Caki2 (cell line): Measurements from ENCODE around the gene AATF. TPM values are rescaled to one million over a fixed set of nuclear protein-coding genes. Genes with fewer than 3 reads are reported as not detected.

Experiments
- DNase-seq: peaks from one replicate; pipeline ENCODE4 v3.0.0-alpha.2; 2015; ENCODE audit warnings: low read depth
- in situ Hi-C: cut with HindIII; loops from 2 replicates; pipeline ENCODE4 v1.10.0; 2016; ENCODE audit warnings: low sequenced_read_pairs, low pct_unique_long_range_greater_than_20kb, mixed read lengths
- total RNA-seq: library from RNA; depleted of rRNA; stranded (reverse); fragments of >200 nt; shearing (Covaris generic); gene quantifications from 2 replicates; pipeline ENCODE4 v1.2.3, GENCODE V29; 2014; ENCODE audit warnings: low replicate concordance

AATF gene
- total RNA-seq, 1 experiment from 2014 or later = 49.9 TPM

DNA sequence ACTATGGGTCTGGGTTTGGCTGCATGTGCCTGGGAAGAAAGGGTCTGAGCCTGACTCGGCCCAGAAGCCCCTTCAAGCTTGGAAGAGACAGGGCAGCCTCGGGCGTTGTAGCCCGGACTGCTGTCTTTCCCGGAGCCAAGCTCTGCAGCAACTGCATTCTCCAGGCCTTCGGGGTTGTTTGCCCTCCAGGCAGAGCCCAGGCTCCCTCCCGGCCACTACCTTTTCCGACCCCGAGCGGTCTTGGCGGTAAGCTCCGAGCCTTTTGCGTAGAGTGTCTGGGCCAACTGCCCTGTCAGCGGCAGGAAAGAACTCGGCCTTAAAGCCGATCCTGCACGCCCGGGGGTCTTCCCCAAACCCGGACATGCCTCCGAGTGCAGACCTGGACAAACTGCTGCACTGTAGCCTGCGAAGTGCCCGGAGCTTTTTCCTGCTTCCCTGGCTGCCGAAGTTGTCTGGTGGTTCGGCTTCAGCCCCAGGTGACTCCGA is 10.1 kb upstream of the AATF start:
- no peak for DNase-seq
- in situ Hi-C loops = no loop called here

DNA sequence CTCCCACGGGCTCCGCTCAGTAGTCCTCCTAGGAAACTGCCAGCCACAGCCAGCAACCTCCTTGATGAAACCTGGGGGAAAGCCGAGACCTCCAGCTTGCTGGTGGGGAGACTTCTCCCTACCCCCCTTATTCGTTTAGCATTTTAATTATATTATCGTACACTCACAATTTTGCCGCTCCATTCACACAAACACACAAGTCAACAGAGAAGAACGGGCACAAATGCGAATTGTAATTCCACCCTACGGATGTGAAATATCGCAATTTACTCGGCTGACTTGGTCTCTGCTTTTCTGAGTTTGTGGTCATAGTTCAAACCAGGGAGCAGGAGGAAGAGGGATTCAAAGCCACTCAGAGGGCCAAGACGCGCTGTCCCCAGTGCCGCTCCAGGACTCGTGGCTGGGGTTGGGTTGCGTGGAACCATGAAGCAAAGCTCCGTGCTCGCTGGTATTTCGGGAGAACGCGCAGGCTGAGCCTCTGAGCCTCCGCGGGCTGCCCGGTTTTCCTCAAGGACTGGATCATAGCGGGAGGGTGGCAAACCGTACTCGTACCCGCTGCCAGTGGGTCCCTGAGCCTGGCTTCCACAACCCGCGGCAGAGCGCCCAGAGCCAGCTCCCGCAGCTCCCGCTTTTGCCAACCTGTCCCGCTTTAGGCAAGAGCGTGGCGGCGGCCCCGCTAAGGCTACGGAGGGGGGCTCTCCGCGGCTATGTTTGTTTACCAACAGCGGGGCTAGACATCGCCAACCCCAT is 9.5 kb upstream of the AATF start:
- in situ Hi-C loops = no loop called here
- no peak for DNase-seq

DNA sequence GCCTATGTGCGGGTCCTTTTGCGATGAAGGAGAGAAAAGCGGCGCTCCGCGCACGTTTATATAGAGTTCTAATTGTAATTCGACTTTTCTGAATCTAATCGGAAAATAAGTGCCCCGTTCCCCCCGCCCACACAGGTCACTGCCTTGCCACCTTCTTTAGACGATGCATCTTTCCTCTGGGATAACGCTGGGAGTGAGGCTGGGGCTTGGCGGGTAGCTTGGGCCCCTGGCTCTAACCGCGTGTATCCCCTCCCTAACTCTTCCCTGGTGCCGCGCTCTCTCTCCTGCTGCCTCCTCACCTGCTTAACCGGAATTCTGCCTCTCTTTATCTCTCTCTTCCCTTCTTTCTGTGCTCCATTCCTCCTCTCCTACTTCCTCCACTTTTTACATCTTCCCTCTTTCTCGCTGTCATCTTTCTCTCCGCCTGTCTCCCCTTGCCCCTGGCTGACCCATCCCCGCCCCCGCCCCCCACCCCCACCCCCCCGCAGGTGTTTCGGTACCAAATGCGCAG is 8.9 kb upstream of the AATF start:
- in situ Hi-C loops = no loop called here
- DNase-seq = no peak

DNA sequence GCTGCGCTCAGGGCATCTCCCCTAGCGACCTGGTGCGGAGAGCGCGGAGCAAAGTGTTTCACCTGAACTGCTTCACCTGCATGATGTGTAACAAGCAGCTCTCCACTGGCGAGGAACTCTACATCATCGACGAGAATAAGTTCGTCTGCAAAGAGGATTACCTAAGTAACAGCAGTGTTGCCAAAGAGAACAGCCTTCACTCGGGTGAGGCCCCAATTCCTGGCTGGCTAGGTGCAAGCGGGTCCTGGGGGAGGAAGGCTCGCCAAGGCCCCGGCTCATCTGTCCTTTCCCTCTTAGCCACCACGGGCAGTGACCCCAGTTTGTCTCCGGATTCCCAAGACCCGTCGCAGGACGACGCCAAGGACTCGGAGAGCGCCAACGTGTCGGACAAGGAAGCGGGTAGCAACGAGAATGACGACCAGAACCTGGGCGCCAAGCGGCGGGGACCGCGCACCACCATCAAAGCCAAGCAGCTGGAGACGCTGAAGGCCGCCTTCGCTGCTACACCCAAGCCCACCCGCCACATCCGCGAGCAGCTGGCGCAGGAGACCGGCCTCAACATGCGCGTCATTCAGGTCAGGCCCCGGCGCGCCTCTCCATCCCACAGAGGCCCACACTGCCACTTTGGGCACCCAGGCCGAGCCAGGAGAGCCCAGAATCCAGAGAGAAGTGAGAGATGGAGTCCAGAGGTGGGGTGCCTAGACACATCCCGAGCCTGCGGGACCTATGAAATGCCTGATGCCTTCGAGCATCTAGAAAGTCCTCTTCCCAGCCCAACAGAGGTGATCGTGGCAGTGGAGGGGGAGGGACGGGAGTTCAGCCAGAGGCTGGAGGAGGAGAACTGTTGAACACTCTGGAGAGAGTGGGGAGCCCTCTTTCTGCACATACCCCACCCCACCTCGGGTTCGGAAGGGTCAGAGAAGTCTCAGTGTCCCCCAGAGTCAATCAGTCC is 8.2 kb upstream of the AATF start:
- in situ Hi-C loops = no loop called here
- no peak for DNase-seq

DNA sequence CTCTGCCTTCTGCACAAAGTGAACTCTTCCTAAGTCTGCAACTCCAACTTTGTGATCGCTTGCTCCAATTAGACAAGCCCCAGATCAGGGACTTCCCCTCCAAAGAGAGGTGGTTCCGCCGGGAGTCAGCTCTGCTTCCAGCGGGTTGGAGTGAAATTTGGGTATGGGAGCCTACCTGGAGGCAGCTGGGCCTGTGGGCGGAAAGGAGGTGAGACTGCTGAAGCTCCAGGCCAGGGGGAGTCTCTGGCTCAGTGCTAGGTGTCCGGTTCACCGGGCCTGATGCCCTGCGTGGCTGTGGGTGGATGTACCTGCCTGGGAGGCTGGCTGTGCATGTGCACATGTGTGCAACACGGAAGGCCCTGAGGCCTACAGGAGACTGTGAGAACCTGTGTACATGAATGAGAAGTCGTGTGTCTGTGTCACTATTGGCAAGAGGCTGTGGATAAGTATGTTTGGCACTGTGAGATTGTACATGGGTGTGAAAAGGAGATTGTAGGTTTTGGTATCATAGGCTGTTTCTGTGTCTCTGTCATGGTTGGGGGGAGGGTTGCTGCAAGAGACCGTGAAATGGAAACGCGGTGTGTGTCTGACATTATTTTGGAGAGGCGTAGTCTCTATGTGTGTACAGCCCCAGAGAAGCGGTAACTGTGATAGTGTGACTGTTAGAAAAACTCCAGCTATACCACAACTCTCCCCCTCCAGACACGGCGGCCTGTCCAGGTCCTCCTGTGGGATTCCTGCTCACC is 7.3 kb upstream of the AATF start:
- DNase-seq = no peak
- in situ Hi-C loops = no loop called here

DNA sequence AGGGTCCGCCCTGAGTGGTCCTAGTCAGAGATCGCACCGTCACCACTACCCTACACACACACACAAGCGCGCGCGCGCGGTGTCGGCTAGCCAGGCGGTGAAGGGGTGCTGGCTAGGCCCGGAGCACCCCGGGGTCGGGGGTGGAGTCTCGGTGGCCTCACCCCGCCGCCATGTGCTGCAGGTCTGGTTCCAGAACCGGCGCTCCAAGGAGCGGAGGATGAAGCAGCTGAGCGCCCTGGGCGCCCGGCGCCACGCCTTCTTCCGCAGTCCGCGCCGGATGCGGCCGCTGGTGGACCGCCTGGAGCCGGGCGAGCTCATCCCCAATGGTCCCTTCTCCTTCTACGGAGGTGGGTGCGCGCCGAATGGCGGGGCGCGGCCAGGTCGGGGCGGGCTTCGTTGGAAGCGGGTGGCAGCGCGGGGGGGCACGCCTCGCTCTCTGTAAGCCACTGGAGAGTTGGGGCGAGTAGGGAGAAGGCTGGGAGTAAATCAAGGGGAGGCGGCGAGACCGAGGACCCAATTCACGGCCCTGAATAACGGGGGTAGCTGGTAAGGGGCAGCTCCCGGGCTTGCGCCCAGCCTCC is 6.6 kb upstream of the AATF start:
- in situ Hi-C loops = no loop called here
- DNase-seq = no peak

DNA sequence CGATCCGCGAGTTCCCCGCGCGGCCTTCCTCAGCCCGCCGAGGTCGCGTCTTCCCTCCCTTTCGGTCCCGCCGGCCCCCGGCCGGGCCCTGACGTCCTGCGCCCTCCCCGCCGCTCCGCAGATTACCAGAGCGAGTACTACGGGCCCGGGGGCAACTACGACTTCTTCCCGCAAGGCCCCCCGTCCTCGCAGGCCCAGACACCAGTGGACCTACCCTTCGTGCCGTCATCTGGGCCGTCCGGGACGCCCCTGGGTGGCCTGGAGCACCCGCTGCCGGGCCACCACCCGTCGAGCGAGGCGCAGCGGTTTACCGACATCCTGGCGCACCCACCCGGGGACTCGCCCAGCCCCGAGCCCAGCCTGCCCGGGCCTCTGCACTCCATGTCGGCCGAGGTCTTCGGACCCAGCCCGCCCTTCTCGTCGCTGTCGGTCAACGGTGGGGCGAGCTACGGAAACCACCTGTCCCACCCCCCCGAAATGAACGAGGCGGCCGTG is 6.1 kb upstream of the AATF start:
- DNase-seq = no peak
- in situ Hi-C loops = no loop called here

DNA sequence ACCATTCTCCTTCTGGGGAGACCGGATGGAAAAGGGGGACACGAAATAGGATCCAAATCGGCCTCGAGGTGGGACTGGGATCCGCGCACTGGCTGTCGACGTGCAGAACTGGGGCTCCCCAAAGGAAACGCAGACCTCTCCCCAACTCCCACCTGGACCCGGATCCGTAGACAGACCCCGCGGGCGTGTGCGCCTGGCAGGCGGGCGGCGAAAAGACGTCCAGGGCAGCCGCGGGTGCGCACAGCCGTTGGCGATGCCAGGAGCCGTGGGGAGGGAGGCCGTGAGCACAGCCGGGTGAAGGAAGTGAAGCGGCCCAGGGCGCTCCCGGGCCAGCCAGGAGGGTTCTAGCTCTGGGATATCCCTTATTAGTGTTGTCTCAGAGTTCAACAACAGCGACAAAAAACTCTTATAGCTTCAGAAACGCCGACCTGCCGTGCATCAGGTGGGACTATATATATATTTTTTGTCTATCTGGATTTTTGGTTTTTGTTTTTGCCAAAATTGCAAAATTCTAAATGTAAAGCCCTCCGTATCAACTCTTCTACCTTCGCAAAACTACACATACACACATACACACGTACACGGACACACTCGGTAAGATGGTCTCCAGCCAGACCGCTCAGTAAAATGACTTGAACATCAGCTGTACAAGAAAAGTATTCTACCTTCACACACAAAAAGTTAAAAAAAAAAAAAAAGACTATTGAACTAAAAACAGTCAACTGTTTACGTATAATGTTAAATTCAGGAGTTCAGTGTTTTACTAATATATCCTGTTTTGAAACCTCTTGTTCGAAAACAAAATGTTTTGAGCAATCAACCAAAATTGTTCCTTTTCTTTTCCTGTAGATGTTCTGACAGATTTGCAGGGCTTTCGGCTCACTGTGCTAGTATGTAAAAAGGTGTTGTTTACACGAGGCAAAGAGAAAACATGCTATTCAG is 5.2 kb upstream of the AATF start:
- DNase-seq = no peak
- in situ Hi-C loops = no loop called here

DNA sequence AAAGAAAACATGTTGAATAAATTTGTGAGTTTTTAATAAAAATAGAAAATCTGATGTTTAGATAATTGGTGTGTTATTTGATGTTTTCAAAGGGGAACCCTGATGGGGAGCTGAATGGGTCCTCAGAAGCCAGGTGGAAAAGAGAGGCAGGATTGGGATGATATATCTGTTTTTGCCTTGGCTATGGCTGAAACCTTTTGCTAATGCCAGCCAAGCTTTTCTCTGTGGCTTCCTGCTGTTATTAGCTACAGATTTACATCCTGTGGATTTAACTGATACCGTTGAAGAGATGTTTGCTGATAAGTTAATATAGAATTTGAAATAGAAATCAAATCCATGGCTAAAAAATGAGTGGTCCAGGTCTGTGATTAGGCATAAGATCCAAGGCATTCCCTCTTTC is 4.2 kb upstream of the AATF start:
- no peak for DNase-seq
- in situ Hi-C loops = no loop called here

DNA sequence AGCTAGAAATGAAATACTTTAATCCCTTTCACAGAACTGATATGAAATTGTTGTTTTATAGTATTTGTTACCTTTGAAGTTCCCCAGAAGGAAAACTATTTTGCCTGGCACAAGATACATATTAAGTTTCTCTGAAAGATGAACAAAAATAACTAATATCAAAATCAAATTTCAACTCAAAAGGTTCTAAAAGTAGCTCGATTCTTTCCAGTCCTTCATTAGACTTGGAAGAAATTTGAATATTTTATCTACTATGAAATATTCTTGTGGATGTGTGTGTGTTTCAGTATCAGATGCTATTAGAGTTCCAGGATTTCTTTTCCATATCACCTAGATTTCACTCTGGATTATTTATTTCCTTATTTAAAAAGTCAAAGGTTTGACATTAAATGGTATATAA is 3.6 kb upstream of the AATF start:
- no peak for DNase-seq
- in situ Hi-C loops = no loop called here

DNA sequence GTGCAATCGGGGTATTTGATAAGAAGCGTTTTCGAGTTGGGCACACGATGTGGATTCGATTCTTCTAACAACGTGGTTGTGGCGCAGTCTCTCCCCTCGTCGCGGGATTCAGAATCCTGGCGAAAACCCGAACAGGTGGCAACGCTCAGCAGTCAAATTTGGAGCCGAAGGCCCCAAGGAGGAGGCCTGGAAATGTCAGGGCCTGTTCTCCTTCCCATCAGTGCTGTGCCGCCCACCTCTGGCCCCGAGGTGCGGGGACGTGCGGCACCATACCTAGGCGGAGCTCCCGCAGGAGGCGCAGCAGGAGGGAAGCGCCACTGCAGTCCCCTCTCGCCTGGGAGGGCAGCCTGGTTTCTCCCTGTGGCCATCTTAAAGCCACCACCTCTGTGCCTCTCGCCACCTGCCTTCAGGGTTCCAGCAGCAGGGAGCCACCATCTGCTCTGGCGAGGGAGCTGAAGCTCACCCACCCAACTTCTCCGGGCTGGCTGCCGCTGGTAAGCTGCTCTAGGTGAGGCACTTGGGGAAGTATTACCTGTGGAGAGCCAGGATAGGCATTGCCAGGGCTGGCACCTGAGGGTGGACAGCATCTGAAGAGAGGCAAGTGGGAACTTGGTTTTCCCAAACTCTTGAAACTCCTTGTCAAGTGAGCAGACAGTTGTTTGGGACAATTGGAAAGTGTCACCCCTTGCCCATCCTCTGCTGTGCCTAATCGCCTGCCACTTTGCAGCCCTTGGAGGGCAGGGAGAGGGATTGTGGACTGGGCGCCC is 2.6 kb upstream of the AATF start:
- in situ Hi-C loops = no loop called here
- no peak for DNase-seq

DNA sequence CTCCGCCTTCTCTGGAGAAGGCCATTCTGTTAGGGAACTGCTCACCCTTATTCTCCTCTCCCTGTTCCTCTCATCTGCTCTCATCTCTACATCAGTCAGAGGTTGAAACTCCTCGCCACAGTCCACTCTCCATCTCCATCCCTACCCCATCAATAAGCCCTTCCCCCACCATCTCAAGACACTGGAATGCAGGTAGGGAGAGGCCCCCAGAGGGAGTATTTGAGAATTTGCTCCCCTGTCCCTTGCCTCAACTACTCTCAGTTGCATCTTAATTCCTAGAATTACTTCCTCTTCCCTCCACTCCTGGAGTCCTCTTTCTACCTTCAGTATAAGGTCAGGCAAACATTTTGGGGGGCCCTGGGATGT is 2.0 kb upstream of the AATF start:
- DNase-seq = no peak
- in situ Hi-C loops = no loop called here

DNA sequence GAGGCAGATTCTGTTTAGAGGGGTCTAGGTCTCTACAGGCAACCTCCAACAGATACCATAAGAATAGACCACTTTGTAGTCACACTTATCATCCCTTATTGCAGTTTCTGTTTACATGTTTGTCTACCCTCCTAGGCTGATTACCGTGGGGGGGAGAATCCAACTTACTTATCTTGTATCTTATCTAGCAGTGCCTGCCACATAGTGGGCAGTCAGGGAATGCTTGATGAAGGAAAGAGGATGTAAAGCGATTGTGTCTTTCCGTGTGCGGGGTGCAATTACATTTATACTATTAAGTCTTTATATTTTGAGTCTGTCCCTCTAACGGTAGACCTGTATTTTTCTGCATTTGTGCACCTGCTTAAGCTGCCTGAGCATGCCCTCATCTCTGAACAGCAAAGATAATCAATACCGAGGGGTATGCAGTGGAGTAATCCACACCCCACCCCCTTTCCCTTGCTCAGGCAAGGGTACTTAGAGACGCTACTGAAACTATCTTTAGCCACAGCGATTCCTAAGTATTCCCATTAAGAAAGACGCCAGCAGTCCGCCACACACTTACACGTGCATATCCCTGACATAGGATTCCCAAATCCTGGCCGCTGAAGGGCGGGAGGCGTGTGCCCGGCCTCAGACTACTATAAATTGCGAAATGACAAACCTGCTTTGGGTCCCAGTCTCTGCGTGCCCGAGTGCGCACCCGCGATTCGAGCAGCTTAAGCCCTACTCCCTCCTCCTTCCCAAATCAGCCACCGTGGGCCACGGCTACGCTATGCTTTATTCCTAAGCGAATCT is 635 bp upstream of the AATF start:
- in situ Hi-C loops = no loop called here
- peak; percentile 27 for DNase-seq

DNA sequence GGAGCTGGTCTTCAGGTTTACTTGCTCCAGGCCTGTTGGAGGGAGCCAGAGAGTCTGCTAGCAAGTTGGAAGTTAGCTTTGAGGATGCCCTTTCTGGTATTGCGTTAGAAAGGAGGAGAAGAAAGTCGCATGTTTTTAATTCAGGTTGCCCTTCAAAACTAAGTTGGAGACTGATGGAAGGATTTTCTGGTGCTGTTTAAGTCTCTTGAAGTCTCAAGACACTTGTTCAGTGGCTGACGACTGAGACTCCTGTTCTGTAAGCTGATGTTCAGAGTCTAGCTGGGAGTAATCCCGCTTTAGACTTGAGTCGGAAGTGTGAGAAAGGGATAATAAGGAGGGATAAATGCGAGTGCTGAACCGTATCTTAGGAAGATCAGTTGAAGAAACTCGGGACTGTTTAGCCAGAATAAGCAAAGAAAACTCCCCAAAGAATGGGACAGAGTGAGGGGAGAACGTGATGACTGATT is 740 bp downstream of the AATF start:
- in situ Hi-C loops = no loop called here
- DNase-seq = peak; percentile 56

DNA sequence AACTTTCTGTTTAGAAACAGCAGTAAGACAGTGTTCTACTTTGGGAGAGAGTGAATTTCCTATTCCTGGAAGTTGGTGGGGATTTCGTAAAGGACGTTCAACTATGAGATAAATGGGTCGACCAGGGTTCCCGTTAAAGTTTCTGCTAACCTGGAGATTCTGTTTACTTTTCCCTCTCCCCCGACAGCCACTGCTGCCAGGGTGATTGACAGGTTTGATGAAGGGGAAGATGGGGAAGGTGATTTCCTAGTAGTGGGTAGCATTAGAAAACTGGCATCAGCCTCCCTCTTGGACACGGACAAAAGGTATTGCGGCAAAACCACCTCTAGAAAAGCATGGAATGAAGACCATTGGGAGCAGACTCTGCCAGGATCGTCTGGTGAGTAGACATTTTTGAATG is 1.3 kb downstream of the AATF start:
- no peak for DNase-seq
- in situ Hi-C loops = no loop called here
